Raji (cell line): ENCODE measurements around the gene BFSP1.

Source experiments
- POLR2A ChIP-seq: IDR thresholded peaks from 2 replicates; pipeline ENCODE4 v1.6.1; 2011; ENCODE audit warnings: low read depth, low read length, control low read depth; ENCODE audit not compliant: insufficient read depth

Gene BFSP1

DNA sequence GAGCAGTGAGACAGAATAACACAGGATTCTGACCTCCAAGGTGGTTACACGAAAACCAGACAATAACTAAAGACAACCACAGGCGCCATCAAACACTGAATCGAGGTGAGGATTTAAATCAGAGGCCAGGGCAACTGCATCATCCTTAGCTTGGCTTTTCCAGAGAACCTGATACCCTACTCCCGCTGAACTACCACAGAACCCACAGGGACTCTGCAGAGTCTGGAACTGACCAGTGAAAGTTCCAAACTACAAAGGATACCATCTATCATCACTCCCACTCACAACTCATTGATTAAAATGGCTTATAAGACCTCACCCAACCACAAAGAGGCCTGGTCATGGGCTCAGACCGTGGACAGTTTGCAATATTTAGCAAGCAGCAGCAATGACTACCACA lies 85.0 kb downstream of the BFSP1 start:
- TF ChIP-seq POLR2A, result no peak

DNA sequence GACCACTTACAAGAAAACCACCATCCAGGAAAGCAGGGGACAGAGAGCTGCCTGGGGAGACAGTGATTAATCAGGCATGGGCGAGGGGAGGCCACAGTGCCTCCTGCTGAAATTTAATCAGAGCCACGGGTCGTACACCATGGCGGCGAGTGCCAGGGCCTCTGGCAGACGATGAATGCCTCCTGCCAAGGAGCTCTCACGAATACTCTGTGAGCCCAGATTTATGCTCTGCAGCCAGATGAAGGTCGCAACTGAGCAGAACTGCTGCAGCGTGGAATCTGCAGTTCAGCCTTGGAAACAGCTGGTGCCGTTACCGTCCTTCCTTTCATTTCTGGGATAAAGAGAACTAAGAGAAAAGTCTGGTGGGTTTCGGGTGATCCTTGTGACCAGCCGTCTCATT lies 85.6 kb downstream of the BFSP1 start:
- no peak for TF ChIP-seq POLR2A

- no peak for TF ChIP-seq POLR2A
Measured at GRCh38 chr20:17444091-17444490, 87.1 kb downstream of the BFSP1 start.
